Suprapubic skin (tissue), 4 donors: Measurements from ENCODE around the gene OR4B1.

Source experiments
- CTCF ChIP-seq, 2 donors: fragments of 200-600 bp in 1 of 2; fragments of 450-650 bp in 1 of 2; sonication (generic) in 1 of 2; IDR thresholded peaks; one replicate each; pipeline ENCODE4 v1.5.1; 2016 to 2019; ENCODE audit warnings: antibody characterized with exemption in 2 of 2, mild to moderate bottlenecking in 1 of 2, moderate library complexity in 1 of 2
- POLR2A ChIP-seq, 2 donors: fragments of 450-650 bp; IDR thresholded peaks; one replicate each; pipeline ENCODE4 v1.6.1; 2017; ENCODE audit warnings: antibody characterized with exemption in 2 of 2, mild to moderate bottlenecking in 2 of 2, moderate library complexity in 2 of 2
- POLR2AphosphoS5 ChIP-seq, 3 donors: sonication (generic); formaldehyde crosslinking; IDR thresholded peaks; one replicate each; pipeline ENCODE4 v1.6.1; 2017; ENCODE audit warnings: antibody characterized with exemption in 3 of 3

GRCh38 chr11:48242501-48242900 lies 25.9 kb downstream of the OR4B1 start:
- TF ChIP-seq CTCF (IDR thresholded peaks at IDR 0.05), result no peak
- TF ChIP-seq POLR2A (IDR thresholded peaks at IDR 0.05), result no peak
- TF ChIP-seq POLR2AphosphoS5 (IDR thresholded peaks at IDR 0.05), result no peak
